ENCODE data around the gene KIN.

- no peak for TF ChIP-seq CTCF (IDR thresholded peaks at IDR 0.05; ENCODE audit: low read depth, low read length)
- no peak for TF ChIP-seq MYC (IDR thresholded peaks at IDR 0.05; ENCODE audit: low read depth, low read length)
- TF ChIP-seq POLR2A (IDR thresholded peaks at IDR 0.05; ENCODE audit: extremely low read depth, insufficient read length) = no peak
- no peak for TF ChIP-seq MAX (IDR thresholded peaks at IDR 0.05; ENCODE audit: low read depth, low read length)
Measured at GRCh38 chr10:7832060-7832459, 44.3 kb upstream of the KIN start.

Measured in NB4 (cell line).